H9 (cell line): ENCODE data around the gene VDR. TPM values are rescaled to one million over a fixed set of nuclear protein-coding genes. Genes with fewer than 3 reads are reported as not detected.

Experiments
- DNase-seq: peaks from one replicate; pipeline ENCODE4 v3.0.0-alpha.2; 2017
- H2AFZ ChIP-seq: one replicate; pipeline ENCODE4 v1.6.1; 2013; ENCODE audit warnings: mild to moderate bottlenecking, low read length, control low read depth, moderate library complexity
- H2AK5ac ChIP-seq: 2 replicates; pipeline ENCODE4 v1.6.1; 2013; ENCODE audit warnings: low read length, control low read depth, mixed read lengths; ENCODE audit not compliant: insufficient read length
- H2BK120ac ChIP-seq: one replicate; pipeline ENCODE4 v1.6.1; 2013; ENCODE audit warnings: low read depth, mild to moderate bottlenecking, low read length, control low read depth, inconsistent platforms; ENCODE audit not compliant: poor library complexity, severe bottlenecking
- H2BK12ac ChIP-seq: 2 replicates; pipeline ENCODE4 v1.6.1; 2013; ENCODE audit warnings: low read length, control low read depth, mixed read lengths, low read depth; ENCODE audit not compliant: insufficient read length
- H2BK15ac ChIP-seq: 2 replicates; pipeline ENCODE4 v1.6.1; 2013; ENCODE audit warnings: low read depth, low read length, control low read depth
- H2BK20ac ChIP-seq: one replicate; pipeline ENCODE4 v1.6.1; 2013; ENCODE audit warnings: low read depth, mild to moderate bottlenecking, low read length, control low read depth, inconsistent platforms; ENCODE audit not compliant: poor library complexity, severe bottlenecking
- H2BK5ac ChIP-seq: 2 replicates; pipeline ENCODE4 v1.6.1; 2013; ENCODE audit warnings: low read length, control low read depth, mixed read lengths; ENCODE audit not compliant: insufficient read length
- H3K14ac ChIP-seq: 2 replicates; pipeline ENCODE4 v1.6.1; 2013; ENCODE audit warnings: low read length, control low read depth; ENCODE audit not compliant: insufficient read depth
- H3K18ac ChIP-seq: 2 replicates; pipeline ENCODE4 v1.6.1; 2013; ENCODE audit warnings: low read depth, mild to moderate bottlenecking, mixed read lengths, low read length, control low read depth; ENCODE audit not compliant: insufficient read length
- H3K23ac ChIP-seq: 2 replicates; pipeline ENCODE4 v1.6.1; 2013; ENCODE audit warnings: low read length, control low read depth, mixed read lengths, low read depth; ENCODE audit not compliant: insufficient read length
- H3K23me2 ChIP-seq: 2 replicates; pipeline ENCODE4 v1.6.1; 2013; ENCODE audit warnings: low read depth, mild to moderate bottlenecking, mixed read lengths, low read length, control low read depth; ENCODE audit not compliant: insufficient read length, poor library complexity, severe bottlenecking
- H3K27ac ChIP-seq: 2 replicates; pipeline ENCODE4 v1.5.1; 2013; ENCODE audit warnings: low read length, control low read depth, mixed read lengths, low read depth; ENCODE audit not compliant: insufficient read length
- H3K27me3 ChIP-seq: 2 replicates; pipeline ENCODE4 v1.6.1; 2013; ENCODE audit warnings: low read length, control low read depth, inconsistent platforms; ENCODE audit not compliant: insufficient read depth
- H3K4ac ChIP-seq: 2 replicates; pipeline ENCODE4 v1.6.1; 2013; ENCODE audit warnings: low read depth, mild to moderate bottlenecking, control low read depth, inconsistent platforms, low read length, moderate library complexity
- H3K4me1 ChIP-seq: 2 replicates; pipeline ENCODE4 v1.6.1; 2013; ENCODE audit warnings: low read length, control low read depth, inconsistent platforms; ENCODE audit not compliant: insufficient read depth
- H3K4me2 ChIP-seq: 2 replicates; pipeline ENCODE4 v1.6.1; 2013; ENCODE audit warnings: low read length, control low read depth, mixed read lengths; ENCODE audit not compliant: insufficient read length, insufficient read depth
- H3K56ac ChIP-seq: 2 replicates; pipeline ENCODE4 v1.6.1; 2013; ENCODE audit warnings: low read depth, mild to moderate bottlenecking, mixed read lengths, low read length, control low read depth; ENCODE audit not compliant: insufficient read length
- H3K79me1 ChIP-seq: 2 replicates; pipeline ENCODE4 v1.6.1; 2013; ENCODE audit warnings: low read depth, mild to moderate bottlenecking, moderate library complexity, low read length, control low read depth, inconsistent platforms; ENCODE audit not compliant: insufficient read depth, poor library complexity, severe bottlenecking
- H3K79me2 ChIP-seq: 2 replicates; pipeline ENCODE4 v1.6.1; 2013; ENCODE audit warnings: low read length, control low read depth, inconsistent platforms; ENCODE audit not compliant: insufficient read depth
- H3K9ac ChIP-seq: 2 replicates; pipeline ENCODE4 v1.6.1; 2013; ENCODE audit warnings: low read length, control low read depth, mixed read lengths; ENCODE audit not compliant: insufficient read length; ENCODE audit errors: extremely low read depth
- H3K9me3 ChIP-seq: one replicate; pipeline ENCODE4 v1.6.1; 2013; ENCODE audit warnings: low read depth, low read length, inconsistent platforms; ENCODE audit not compliant: control insufficient read depth
- H3T11ph ChIP-seq: one replicate; pipeline ENCODE4 v1.6.1; 2013; ENCODE audit warnings: mild to moderate bottlenecking, low read length, control low read depth, inconsistent platforms
- H4K20me1 ChIP-seq: one replicate; pipeline ENCODE4 v1.6.1; 2013; ENCODE audit not compliant: control insufficient read depth, insufficient read length, insufficient read depth
- H4K5ac ChIP-seq: 2 replicates; pipeline ENCODE4 v1.6.1; 2013; ENCODE audit warnings: low read depth, mild to moderate bottlenecking, mixed read lengths, low read length, control low read depth; ENCODE audit not compliant: insufficient read length
- H4K8ac ChIP-seq: replicated peaks from 2 replicates; pipeline ENCODE4 v1.6.1; 2013; ENCODE audit warnings: low read length, control low read depth, mixed read lengths, low read depth; ENCODE audit not compliant: insufficient read length
- H4K91ac ChIP-seq: 2 replicates; pipeline ENCODE4 v1.6.1; 2013; ENCODE audit warnings: low read depth, mild to moderate bottlenecking, moderate library complexity, mixed read lengths, low read length, control low read depth; ENCODE audit not compliant: insufficient read length
- H3K27ac Mint-ChIP-seq, 3 experiments: 2 replicates in 2 of 3; 3 replicates in 1 of 3; pipeline ENCODE4 v1.8.0; 2020 to 2021; ENCODE audit warnings: mixed read lengths in 3 of 3, mild to moderate bottlenecking in 1 of 3, moderate library complexity in 1 of 3
- H3K27me3 Mint-ChIP-seq: 2 replicates; pipeline ENCODE4 v1.8.0; 2021; ENCODE audit warnings: low read depth, mild to moderate bottlenecking, moderate library complexity, mixed read lengths
- H3K36me3 Mint-ChIP-seq, 3 experiments: 2 replicates in 2 of 3; 3 replicates in 1 of 3; pipeline ENCODE4 v1.8.0; 2020 to 2021; ENCODE audit warnings: low read depth in 3 of 3, mixed read lengths in 3 of 3; ENCODE audit not compliant: insufficient read depth in 1 of 3
- H3K4me1 Mint-ChIP-seq, 2 experiments: 2 replicates each; pipeline ENCODE4 v1.8.0; 2020; ENCODE audit warnings: mixed read lengths in 2 of 2
- H3K4me3 Mint-ChIP-seq, 2 experiments: 2 replicates in 1 of 2; 3 replicates in 1 of 2; pipeline ENCODE4 v1.8.0; 2020 to 2021; ENCODE audit warnings: mild to moderate bottlenecking in 2 of 2, mixed read lengths in 2 of 2, moderate library complexity in 1 of 2
- H3K9me3 Mint-ChIP-seq, 2 experiments: 2 replicates in 1 of 2; 3 replicates in 1 of 2; pipeline ENCODE4 v1.8.0; 2020; ENCODE audit warnings: mild to moderate bottlenecking in 2 of 2, mixed read lengths in 2 of 2, moderate library complexity in 1 of 2
- WGBS: extraction: QIAGEN DNeasy Blood & Tissue Kit; methylation state at CpG from one replicate; pipeline ENCODE4 v1.1.7; 2013; ENCODE audit warnings: missing lambda C conversion rate, low lambda C conversion rate, mixed read lengths; ENCODE audit not compliant: insufficient read length; ENCODE audit errors: extremely low coverage; 5-methylcytosine and 5-hydroxymethylcytosine counted together
- total RNA-seq: library from RNA; stranded (reverse); gene quantifications from 2 replicates; pipeline ENCODE4 v1.2.1, GENCODE V29; 2021
- TF ChIP-seq, protein P1 (sequence below): fragments of 200-600 bp; sonication (generic); conservative IDR thresholded peaks from 3 replicates; pipeline ENCODE4 v1.8.0; 2021; ENCODE audit warnings: antibody characterized with exemption, mild to moderate bottlenecking

VDR gene
- total RNA-seq, 1 experiment from 2014 or later: 0.61 TPM

DNA sequence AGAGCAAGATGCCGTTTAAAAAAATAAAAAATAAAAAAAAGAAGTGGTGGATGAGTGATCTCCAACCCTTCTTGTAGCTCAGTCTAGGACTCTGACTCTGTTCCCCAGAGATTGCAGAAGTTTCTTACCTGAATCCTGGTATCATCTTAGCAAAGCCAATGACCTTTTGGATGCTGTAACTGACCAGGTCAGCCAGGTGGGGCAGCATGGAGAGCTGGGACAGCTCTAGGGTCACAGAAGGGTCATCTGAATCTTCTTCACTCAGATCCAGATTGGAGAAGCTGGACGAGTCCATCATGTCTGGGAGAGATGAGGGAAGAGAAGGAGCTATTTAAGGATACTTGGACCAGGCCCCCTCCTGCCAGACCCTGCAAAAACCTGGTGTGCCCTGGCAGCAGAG is 49.3 kb downstream of the VDR start:
- Mint-ChIP-seq H3K9me3 (no peaks in the 10 kb centered on the region), H3K4me1 (peaks cover 10 to 15% of the 10 kb centered on the region in 2 experiments), H3K27ac (no peak overlapping the region), H3K36me3 (no peaks in the 10 kb centered on the region; a peak in 1 of 7 replicates), H3K4me3 (no peak overlapping the region), H3K27me3 (peaks cover 13% of the 10 kb centered on the region)
- Histone ChIP-seq H2BK5ac (no peak overlapping the region), H2BK15ac (no peak overlapping the region), H3K4ac (no peak overlapping the region), H3T11ph (no peak overlapping the region), H3K9me3 (no peaks in the 10 kb centered on the region), H2AFZ (no peak overlapping the region), H3K4me2 (no peak overlapping the region), H2AK5ac (no peak overlapping the region), H3K18ac (no peak overlapping the region), H3K27ac (no peak overlapping the region), H2BK12ac (no peak overlapping the region), H3K4me1 (peaks cover 2% of the 10 kb centered on the region; the same call in 1 of the 2 replicates), H4K91ac (no peak overlapping the region), H3K27me3 (no peaks in the 10 kb centered on the region), H3K23me2 (no peaks in the 10 kb centered on the region), H4K20me1 (no peaks in the 10 kb centered on the region), H3K79me1 (no peaks in the 10 kb centered on the region), H4K8ac (no peak overlapping the region), H3K14ac (no peak overlapping the region), H3K9ac (no peak overlapping the region), H2BK20ac (no peak overlapping the region), H4K5ac (no peak overlapping the region), H2BK120ac (no peak overlapping the region), H3K23ac (no peak overlapping the region), H3K79me2 (no peaks in the 10 kb centered on the region), H3K56ac (no peak overlapping the region)
- WGBS: no CpG with 5 or more reads among the region's 2 CpGs
- DNase-seq: peak; percentile 30
- TF ChIP-seq, protein P1, sequence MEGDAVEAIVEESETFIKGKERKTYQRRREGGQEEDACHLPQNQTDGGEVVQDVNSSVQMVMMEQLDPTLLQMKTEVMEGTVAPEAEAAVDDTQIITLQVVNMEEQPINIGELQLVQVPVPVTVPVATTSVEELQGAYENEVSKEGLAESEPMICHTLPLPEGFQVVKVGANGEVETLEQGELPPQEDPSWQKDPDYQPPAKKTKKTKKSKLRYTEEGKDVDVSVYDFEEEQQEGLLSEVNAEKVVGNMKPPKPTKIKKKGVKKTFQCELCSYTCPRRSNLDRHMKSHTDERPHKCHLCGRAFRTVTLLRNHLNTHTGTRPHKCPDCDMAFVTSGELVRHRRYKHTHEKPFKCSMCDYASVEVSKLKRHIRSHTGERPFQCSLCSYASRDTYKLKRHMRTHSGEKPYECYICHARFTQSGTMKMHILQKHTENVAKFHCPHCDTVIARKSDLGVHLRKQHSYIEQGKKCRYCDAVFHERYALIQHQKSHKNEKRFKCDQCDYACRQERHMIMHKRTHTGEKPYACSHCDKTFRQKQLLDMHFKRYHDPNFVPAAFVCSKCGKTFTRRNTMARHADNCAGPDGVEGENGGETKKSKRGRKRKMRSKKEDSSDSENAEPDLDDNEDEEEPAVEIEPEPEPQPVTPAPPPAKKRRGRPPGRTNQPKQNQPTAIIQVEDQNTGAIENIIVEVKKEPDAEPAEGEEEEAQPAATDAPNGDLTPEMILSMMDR: peak; percentile 40; the same call in 2 of the 3 replicates
